DMS53 treated with DMSO at 0.1 percent for 48 hours (cell line): Measurements from ENCODE around the gene RAB6A.

ENCODE experiments used
- DNase-seq: peaks from one replicate; lab custom pipeline; 2025; ENCODE audit not compliant: unreplicated experiment; lab: John Stamatoyannopoulos, UW

Gene RAB6A

DNA sequence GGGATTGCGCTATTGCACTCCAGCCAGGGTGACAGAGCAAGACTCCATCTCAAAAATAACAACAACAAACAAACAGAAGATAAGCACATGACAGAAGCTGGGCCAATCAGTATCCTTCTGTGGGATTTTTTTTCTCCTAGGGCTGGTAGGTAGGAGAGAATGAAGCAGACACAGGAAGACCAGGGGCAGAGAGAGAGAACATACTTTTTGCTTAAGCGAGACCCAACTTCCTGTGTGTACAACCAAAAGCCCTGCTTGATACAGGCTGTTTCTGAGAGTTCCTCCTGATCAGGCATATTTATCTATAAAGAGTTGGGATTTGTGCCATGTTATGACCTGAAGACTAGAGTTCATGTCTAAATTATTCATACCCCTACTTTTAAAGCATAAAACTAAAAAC, 126.9 kb downstream of the RAB6A start:
- DNase-seq, result no peak

DNA sequence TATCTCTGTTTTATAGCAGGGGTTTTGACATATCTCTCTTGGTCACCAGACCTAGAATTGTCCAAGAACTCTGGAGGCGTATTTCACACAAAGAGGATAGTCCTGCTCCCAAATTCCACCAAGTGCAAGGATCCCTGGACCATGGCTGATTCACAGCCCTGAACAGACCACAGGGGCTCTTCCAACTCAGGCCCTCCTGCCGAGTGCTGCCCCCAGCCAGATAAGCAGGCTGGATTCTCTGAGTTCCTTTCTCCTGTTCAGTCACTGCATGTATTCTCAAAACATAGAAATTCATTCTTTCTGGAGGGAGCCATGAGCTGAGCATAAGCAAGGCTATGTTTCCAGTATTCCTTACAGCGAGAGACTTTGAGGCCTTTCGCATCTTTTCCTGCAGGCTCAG, 127.9 kb downstream of the RAB6A start:
- DNase-seq, result no peak

DNA sequence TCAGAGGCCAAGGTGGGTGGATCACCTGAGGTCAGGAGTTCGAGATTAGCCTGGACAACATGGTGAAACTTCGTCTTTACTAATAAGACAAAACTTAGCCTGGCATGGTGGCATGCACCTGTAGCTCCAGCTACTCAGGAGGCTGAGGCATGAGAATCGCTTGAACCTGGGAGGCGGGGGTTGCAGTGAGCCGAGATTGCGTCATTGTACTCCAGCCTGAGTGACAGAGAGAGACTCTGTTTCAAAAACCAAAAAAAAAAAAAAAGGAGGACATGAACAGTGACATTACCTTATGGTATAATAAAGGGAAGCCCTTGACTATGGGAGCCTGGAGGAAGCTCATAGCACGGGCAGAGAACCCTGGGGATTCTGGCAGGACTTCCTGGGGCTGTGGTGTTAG, 131.0 kb downstream of the RAB6A start:
- no peak for DNase-seq

DNA sequence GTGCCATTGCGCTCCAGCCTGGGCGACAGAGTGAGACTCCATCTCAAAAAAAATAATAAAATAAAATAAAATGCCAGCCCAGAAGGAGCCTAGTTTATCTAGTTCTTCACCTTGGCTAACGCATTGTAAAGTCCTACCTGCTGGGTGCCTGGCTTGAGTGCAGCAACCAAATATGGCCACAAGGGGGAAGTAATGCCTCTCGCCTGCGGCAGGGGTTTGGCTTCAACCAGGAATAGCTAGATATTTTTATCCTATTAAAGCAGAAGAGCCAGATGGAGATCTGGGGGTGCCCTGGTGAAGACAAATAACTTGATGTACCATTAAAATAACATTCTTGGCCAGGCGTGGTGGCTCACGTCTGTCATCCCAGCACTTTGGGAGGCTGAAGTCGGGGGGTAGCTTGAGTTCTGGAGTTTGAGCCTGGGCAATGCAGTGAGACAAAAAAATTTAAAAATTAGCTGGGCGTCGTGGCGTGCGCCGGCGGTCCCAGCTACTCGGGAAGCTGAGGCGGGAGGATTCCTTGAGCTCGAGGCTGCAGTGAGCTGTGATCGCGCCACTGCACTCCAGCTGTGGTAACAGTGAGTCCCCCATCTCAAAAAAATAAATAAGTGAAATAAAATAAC, 135.1 kb downstream of the RAB6A start:
- DNase-seq, result peak; percentile 93
